ENCODE results near the gene RASGRP2. TPM values are rescaled to one million over a fixed set of nuclear protein-coding genes. Genes with fewer than 3 reads are reported as not detected.
A peak's percentile ranks its signal among the peaks of the same experiment; 100 is the strongest.
"Not testable (repeated sequence)": the region's sequence is repeated elsewhere in the genome, so short reads cannot be mapped to it uniquely, and the experiment has no call there.

The RASGRP2 gene
- polyA plus RNA-seq, 1 donor, result 43.6 TPM

DNA sequence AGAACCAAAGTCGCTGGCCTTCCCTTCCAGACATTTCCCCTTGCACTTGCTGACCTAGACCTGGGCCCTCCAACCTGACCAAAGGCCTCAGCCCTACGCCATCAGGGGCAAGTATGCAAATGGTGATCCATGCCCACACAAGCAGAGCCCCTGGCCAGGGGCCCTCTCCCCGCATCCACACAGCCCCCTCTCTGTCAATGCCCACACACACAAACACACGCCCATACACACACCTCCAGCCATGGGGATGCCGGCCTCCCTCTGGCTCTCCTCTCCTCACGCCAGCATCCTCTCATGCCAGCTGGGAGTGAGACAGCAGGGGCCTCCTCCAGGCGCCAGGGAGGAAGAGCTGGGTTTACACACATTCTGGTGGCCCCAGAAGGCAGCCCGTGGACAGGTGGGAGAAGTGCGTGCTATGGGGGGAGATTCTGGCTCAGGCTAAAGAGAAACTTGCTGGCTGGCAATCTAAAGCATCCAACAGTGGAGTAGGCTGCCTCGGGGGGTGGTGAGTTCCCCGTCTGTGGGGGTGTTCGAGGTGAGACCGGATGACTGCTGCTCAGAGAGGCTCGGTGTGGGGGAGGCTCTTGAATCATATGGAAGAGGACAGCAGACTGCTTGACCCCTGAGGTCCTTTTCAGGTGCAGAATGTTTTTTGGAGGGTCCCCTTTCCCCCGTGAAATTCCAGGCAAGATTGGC lies 25.7 kb downstream of the RASGRP2 start:
- no peak for DNase-seq

DNA sequence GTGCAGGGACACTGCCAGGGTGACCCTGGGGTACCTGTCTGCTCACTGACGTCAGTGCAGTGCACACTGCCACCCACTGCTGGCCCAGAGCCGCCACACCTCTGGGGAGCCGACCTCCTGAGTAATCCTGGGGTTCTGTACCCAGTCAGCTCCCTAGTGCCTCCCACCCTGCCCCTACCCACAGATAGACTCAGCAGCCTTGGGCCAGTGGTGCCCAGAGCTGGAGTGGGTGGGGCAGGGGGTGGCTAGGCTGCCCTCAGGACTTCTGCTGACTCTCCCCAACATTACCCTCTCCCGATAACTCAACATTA lies 26.7 kb downstream of the RASGRP2 start:
- DNase-seq, result no peak

DNA sequence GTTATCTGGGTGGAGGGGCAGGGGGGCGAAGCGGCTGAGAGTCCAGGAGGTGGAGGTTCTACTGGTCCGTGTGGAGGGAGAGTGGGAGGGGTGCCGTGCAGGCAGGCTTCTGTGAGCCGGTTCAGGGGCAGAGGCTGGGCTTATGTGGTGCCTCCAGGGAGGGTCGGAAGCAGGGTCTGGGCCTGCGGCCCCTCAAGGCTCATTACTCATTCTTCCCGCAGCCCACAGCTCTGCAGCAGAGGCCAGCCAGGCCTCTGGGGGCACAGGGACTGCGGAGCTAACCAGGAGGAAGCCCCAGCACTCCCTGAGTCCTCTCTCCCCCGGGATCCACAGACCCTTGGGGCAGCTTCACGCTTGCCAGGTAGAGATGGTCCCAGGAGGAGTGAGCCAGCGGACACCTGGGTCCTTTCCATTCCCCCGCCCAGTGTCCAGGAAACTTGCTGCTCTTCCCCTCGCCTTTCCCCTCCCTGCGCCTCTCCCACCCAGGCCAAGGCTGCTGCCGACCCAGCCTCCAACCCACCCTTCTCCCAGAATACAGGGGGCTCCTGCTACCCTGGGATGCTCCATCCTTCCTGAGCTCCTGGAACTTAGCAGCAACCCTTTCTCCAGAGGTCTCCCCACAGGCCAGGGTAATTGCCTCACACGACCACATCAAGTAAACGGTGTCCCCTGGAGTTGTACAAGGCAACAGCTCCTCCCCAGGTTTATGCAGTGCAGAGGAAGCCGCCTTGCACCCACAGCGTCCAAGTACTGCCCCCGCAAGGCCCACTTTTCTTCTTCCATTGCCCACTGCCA lies 27.3 kb downstream of the RASGRP2 start:
- DNase-seq, result no peak

GRCh38 chr11:64715756-64716472 lies 28.0 kb downstream of the RASGRP2 start:
- no peak for DNase-seq

GRCh38 chr11:64715110-64715509 lies 28.8 kb downstream of the RASGRP2 start:
- DNase-seq, result no peak

DNA sequence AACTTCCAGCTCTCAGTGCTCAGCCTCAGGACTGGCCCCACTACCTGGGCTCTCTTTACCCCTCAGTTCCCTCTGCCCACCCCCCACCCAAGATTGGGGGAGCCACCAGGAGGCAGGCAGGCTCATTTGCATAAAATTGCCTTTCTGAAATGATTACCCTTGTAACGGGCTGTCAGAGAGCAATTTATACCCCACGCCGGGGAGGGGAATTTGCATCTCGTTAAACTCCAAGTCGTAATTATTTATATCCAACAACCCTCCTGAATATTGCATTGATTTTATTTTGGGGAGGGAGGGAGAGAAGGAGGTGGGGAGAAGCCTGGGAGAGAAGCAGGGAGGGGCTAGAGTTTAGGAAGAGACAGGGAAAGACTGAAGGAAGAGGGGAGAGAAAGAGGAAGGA lies 29.3 kb downstream of the RASGRP2 start:
- DNase-seq, result no peak

GRCh38 chr11:64713781-64714363 lies 30.1 kb downstream of the RASGRP2 start:
- DNase-seq, result no peak

DNA sequence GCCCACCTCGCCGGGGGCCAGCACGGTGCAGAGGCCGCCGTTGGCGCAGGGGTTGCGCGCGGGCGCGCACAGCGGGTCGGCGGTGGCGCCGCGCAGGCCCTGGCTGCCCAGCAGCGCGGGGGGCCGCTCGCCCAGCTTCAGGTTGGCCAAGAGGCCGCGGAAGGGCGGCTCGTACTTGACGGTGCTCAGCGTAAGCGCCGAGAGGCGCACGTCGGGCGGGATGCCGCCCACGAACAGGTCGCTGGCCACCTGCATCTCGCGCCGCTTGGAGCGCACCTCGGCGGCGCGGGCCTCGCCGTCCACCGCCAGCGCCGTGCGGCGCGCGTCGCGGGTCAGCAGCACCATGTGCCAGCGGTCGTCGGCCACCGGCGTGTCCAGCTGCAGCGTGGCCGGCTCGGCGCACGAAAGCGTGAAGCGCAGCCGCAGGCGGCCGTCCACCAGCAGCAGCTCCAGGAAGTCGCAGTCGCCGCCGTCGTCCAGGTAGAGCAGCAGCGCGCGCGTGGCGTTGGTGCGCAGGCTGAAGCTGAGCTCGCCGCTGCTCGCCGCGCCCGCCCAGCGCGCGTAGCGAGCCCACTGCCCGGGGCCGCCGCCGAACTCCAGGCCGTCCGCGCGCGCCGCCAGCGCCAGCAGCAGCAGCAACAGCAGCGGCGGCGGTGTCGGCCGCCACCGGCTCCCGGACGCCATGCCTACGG lies 30.8 kb downstream of the RASGRP2 start:
- DNase-seq, result peak; percentile 81

GRCh38 chr11:64712430-64713015 lies 31.4 kb downstream of the RASGRP2 start:
- DNase-seq, result no peak

DNA sequence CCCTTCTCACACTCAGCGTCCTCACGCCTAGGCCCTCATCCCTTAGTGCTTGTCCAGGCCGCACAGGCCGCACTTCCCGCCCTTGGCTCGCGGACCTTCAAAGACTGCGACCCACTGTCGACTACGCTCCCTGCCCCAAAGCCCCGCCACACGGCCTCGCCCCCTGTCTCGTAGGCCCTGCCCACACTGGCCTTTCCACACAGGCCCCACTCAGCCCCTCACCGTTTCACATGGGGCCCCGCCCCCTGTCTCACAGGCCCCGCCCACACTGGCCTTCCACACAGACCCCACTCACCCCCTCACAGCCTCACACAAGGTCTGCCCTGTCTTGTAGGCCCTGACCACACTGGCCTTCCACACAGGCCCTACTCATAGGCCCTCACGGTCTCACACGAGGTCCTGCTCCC lies 32.0 kb downstream of the RASGRP2 start:
- no peak for DNase-seq

GRCh38 chr11:64711138-64711955 lies 32.6 kb downstream of the RASGRP2 start:
- DNase-seq, result no peak

- no peak for DNase-seq
Observed at GRCh38 chr11:64710418-64711137, 33.4 kb downstream of the RASGRP2 start.

DNA sequence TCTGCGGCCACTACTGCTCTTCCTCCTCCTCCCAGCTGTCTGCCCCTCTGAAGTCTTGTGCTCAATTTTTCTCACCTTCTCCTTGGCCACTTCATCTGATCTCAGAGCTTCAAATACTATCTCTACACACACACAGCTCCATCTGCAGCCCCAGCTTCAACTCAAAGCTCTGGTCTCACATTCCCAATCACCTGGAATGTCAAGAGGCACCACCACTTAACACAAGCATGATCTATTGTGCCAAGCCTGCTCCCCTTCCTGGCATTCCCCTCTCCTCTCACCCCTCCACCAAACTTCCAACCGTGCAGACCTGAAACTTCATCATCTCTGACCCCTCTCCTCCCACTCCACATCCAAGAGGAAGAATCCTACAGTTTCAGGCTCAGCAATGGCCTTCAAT lies 38.4 kb downstream of the RASGRP2 start:
- no peak for DNase-seq

DNA sequence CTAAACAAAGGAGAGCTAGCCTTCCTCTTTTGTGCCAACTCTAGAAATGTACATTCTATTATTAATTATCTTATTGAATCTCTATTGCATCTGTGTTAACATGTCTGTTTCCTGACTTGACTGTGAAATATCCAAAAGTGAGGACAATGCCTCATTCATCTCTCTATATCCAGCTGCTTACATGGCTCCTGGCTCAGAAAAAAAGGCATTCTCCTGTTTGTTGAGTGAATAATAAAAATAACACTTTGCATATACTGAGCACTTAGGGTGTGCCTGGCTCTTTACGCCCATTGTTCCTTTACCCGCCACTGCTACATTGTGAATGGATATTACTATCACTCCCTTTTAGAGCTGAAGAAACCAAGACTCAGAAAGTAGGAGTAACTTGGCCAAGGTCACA lies 40.9 kb downstream of the RASGRP2 start:
- DNase-seq, result no peak

GRCh38 chr11:64701956-64702355 lies 42.0 kb downstream of the RASGRP2 start:
- not testable (repeated sequence) for DNase-seq

- no peak for DNase-seq
Observed at GRCh38 chr11:64698427-64698826, 45.5 kb downstream of the RASGRP2 start.

GRCh38 chr11:64697663-64698375 lies 46.1 kb downstream of the RASGRP2 start:
- no peak for DNase-seq

- DNase-seq, result no peak
Observed at GRCh38 chr11:64696045-64696444, 47.9 kb downstream of the RASGRP2 start.

DNA sequence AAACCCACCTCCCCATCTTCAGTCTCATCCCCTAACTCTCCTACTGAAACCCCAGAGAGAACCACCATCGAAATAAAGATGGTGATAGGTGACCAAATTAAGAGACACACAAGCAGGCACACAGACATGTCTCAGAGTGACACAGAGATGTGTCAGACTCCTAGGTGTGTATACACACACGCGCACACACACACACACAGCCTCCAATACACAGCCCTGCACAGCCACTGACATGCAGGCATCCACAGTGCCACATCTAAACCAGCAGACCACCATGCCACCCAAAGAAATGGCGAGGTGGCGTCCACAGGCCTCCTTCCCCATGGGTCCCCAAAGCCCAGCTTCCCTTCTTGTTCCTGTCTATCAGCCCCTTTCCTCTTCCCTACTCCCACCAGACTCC lies 48.4 kb downstream of the RASGRP2 start:
- no peak for DNase-seq

GRCh38 chr11:64694821-64695365 lies 49.0 kb downstream of the RASGRP2 start:
- no peak for DNase-seq
